A549 (cell line): Measurements from ENCODE around the gene ZNF43. TPM values are rescaled to one million over a fixed set of nuclear protein-coding genes. Genes with fewer than 3 reads are reported as not detected.
"Not testable (repeated sequence)": the region's sequence is repeated elsewhere in the genome, so short reads cannot be mapped to it uniquely, and the experiment has no call there.

ENCODE experiments used
- ATAC-seq, 2 experiments: fragments of 200-7000 bp in 1 of 2; fragments of >200 bp in 1 of 2; cut with Nextera tagmentation in 1 of 2; cut with Tn5 transposase in 1 of 2; 3 replicates each; pipeline versions ENCODE4 v1.8.0 to v1.9.1; 2018 to 2020; ENCODE audit warnings: mild to moderate bottlenecking in 1 of 2, moderate library complexity in 1 of 2
- CTCF ChIA-PET: fragments of 300-600 bp; sonication (Branson Sonifier 250); formaldehyde crosslinking; extraction: SDS; loops from one replicate; lab custom pipeline; 2021; ENCODE audit warnings: antibody characterized with exemption, inconsistent platforms; lab: Yijun Ruan, JAX
- POLR2A ChIA-PET: fragments of 350-600 bp; formaldehyde crosslinking; extraction: SDS; loops from one replicate; lab custom pipeline; 2021; ENCODE audit warnings: antibody characterized with exemption, inconsistent platforms; lab: Yijun Ruan, JAX
- DNase-seq, 2 experiments: peaks; one replicate each; pipeline versions ENCODE4 v3.0.0 to v3.0.0-alpha.2; 2011 to 2016; ENCODE audit warnings: low read depth in 1 of 2, low spot score in 1 of 2
- FAIRE-seq: peaks from 2 replicates; lab custom pipeline; 2011; peaks lifted over from hg19 to GRCh38; lab: Jason Lieb, UNC
- H3K27ac ChIP-seq, 2 experiments: fragments of >200 bp; sonication (Bioruptor Twin); formaldehyde crosslinking; 3 replicates each; pipeline ENCODE4 v1.5.1; 2016 to 2017
- H3K4me1 ChIP-seq: fragments of >200 bp; sonication (Bioruptor Twin); formaldehyde crosslinking; 3 replicates; pipeline ENCODE4 v1.6.1; 2016
- H3K4me2 ChIP-seq: fragments of >200 bp; sonication (Bioruptor Twin); formaldehyde crosslinking; 3 replicates; pipeline ENCODE4 v1.6.1; 2016
- H3K4me3 ChIP-seq: fragments of >200 bp; sonication (Bioruptor Twin); formaldehyde crosslinking; 3 replicates; pipeline ENCODE4 v1.5.1; 2016
- H3K9me3 ChIP-seq: fragments of >200 bp; sonication (Bioruptor Twin); formaldehyde crosslinking; 3 replicates; pipeline ENCODE4 v1.6.1; 2016
- BHLHE40 ChIP-seq: IDR thresholded peaks from 2 replicates; pipeline ENCODE4 v1.6.1; 2012; ENCODE audit warnings: low read depth, low read length, inconsistent platforms
- EHMT2 ChIP-seq: fragments of 200-600 bp; sonication (generic); IDR thresholded peaks from 2 replicates; pipeline ENCODE4 v1.6.1; 2016; ENCODE audit warnings: antibody characterized with exemption, low read depth, mild to moderate bottlenecking, moderate library complexity
- ESRRA ChIP-seq: fragments of 150-350 bp; IDR thresholded peaks from 2 replicates; pipeline ENCODE4 v1.6.1; 2014; ENCODE audit warnings: mild to moderate bottlenecking, low read length, borderline replicate concordance
- MAFK ChIP-seq: fragments of 450-650 bp; IDR thresholded peaks from 2 replicates; pipeline ENCODE4 v1.6.1; 2014; ENCODE audit not compliant: partially characterized antibody
- NFE2L2 ChIP-seq: fragments of 150-350 bp; conservative IDR thresholded peaks from 2 replicates; pipeline ENCODE4 v1.6.1; 2014; ENCODE audit warnings: low read length
- NPAS2 ChIP-seq: fragments of 250-450 bp; sonication (Bioruptor Pico); IDR thresholded peaks from 2 replicates; pipeline ENCODE4 v1.8.0; 2022; ENCODE audit warnings: mild to moderate bottlenecking, moderate library complexity, borderline replicate concordance
- RAD21 ChIP-seq, 2 experiments: fragments of >200 bp in 1 of 2; sonication (Bioruptor Twin) in 1 of 2; formaldehyde crosslinking in 1 of 2; IDR thresholded peaks in 1 of 2; conservative IDR thresholded peaks in 1 of 2; 2 replicates in 1 of 2; 3 replicates in 1 of 2; pipeline ENCODE4 v1.6.1; 2012 to 2018; ENCODE audit warnings: inconsistent platforms in 1 of 2
- TP53 ChIP-seq: fragments of 250-450 bp; sonication (Bioruptor Pico); IDR thresholded peaks from 2 replicates; pipeline ENCODE4 v1.5.0; 2021; ENCODE audit warnings: mild to moderate bottlenecking, moderate library complexity
- ZC3H11A ChIP-seq: fragments of 450-650 bp; IDR thresholded peaks from 2 replicates; pipeline ENCODE4 v1.6.1; 2014; ENCODE audit warnings: antibody characterized with exemption, mild to moderate bottlenecking
- WGBS: methylation state at CpG from one replicate; pipeline ENCODE4 v1.1.6; 2017; ENCODE audit errors: missing lambda C conversion rate; 5-methylcytosine and 5-hydroxymethylcytosine counted together
- polyA plus RNA-seq, 4 experiments: library from polyadenylated mRNA; depleted of rRNA in 3 of 4; stranded (reverse); fragments of >200 nt; fragmentation: RNase III in 1 of 4; extraction: RNeasy Plus Mini Kit Qiagen cat#74134 plus additional on column Dnase treatment in 1 of 4; gene quantifications; 2 replicates in 3 of 4; 3 replicates in 1 of 4; pipeline ENCODE4 v1.2.3, GENCODE V29; 2011 to 2017
- TF ChIP-seq, protein P1 (sequence below): fragments of 450-650 bp; IDR thresholded peaks from 2 replicates; pipeline ENCODE4 v1.6.1; 2014; ENCODE audit warnings: antibody characterized with exemption
- TF ChIP-seq, protein P2 (sequence below): fragments of >200 bp; sonication (Bioruptor Twin); formaldehyde crosslinking; IDR thresholded peaks from 2 replicates; pipeline ENCODE4 v1.6.1; 2016
- TF ChIP-seq, protein P3 (sequence below): fragments of 150-350 bp; IDR thresholded peaks from 2 replicates; pipeline ENCODE4 v1.6.1; 2014; ENCODE audit warnings: low read depth, mild to moderate bottlenecking, low read length
- TF ChIP-seq, protein P4 (sequence below): fragments of 200-600 bp; sonication (generic); IDR thresholded peaks from 2 replicates; pipeline ENCODE4 v1.6.1; 2016; ENCODE audit warnings: antibody characterized with exemption, mild to moderate bottlenecking, moderate library complexity
- TF ChIP-seq, protein P5 (sequence below): IDR thresholded peaks from 2 replicates; pipeline ENCODE4 v1.6.1; 2012; ENCODE audit warnings: low read depth, borderline replicate concordance

The ZNF43 gene
- polyA plus RNA-seq, 2 of the 4 experiments (the other 2 are of a cell fraction), result 9.6 to 10.0 TPM

DNA sequence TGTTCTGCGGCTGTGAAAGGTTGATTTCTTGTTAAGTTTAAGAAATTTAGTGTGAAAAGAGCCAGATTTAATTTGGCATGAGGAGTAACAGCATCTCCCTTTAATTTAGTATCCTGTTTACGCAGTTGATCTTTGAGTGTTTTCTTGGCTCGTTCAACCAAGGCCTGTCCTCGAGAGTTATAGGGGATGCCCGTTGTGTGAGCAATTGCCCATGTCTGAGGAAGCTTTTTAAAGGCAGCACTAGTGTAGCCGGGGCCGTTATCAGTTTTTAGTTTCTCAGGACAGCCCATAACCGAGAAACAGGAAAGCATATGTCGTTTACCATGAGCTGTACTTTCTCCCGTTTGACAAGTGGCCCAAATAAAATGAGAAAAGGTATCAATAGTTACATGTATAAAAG is 47.5 kb upstream of the ZNF43 start (continued):
- TF ChIP-seq BHLHE40 (no peak), TP53 (CRISPR knock-in tag) (no peak), ESRRA (no peak), NPAS2 (CRISPR knock-in tag) (no peak)
- TF ChIP-seq, protein P1, sequence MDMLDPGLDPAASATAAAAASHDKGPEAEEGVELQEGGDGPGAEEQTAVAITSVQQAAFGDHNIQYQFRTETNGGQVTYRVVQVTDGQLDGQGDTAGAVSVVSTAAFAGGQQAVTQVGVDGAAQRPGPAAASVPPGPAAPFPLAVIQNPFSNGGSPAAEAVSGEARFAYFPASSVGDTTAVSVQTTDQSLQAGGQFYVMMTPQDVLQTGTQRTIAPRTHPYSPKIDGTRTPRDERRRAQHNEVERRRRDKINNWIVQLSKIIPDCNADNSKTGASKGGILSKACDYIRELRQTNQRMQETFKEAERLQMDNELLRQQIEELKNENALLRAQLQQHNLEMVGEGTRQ, result no peak

DNA sequence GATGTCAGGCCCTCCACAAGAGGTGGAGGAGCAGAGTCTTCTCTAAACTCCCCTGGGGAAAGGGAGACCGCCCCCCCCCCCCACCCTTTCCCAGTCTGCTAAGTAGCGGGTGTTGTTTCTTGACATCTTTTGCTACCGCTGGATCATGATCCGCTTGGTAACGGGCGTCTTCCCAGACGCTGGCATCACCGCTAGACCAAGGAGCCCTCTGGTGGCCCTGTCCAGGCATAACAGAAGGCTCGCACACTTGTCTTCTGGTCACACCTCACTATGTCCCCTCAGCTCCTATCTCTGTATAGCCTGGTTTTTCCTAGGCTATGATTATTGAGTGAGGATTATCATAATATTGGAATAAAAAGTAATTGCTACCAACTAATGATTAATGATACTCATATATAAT is 44.8 kb upstream of the ZNF43 start:
- CTCF ChIA-PET, result not testable (repeated sequence)

DNA sequence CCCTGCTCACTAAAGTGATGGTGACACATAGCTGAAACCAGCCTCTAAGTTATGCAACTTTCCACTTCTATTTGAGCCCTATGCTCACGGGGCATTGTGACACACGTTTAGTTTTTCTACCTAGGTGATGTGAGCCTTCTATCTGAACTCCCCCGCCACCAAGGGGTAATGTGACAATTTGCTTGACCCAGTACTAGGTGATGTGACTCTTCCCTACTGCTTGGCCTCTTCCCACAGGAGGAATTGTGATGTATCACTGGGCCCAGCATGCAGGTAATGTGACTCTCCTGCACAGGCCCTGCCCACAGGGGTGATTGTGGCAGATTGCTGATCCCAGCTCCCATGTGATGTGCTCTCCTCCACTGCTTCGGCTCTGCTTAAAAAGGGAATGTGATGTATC is 42.7 kb upstream of the ZNF43 start:
- TF ChIP-seq, protein P2, sequence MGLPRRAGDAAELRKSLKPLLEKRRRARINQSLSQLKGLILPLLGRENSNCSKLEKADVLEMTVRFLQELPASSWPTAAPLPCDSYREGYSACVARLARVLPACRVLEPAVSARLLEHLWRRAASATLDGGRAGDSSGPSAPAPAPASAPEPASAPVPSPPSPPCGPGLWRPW, result no peak
- TF ChIP-seq, protein P3, sequence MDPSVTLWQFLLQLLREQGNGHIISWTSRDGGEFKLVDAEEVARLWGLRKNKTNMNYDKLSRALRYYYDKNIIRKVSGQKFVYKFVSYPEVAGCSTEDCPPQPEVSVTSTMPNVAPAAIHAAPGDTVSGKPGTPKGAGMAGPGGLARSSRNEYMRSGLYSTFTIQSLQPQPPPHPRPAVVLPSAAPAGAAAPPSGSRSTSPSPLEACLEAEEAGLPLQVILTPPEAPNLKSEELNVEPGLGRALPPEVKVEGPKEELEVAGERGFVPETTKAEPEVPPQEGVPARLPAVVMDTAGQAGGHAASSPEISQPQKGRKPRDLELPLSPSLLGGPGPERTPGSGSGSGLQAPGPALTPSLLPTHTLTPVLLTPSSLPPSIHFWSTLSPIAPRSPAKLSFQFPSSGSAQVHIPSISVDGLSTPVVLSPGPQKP, result no peak
- TF ChIP-seq ZC3H11A (no peak), NFE2L2 (no peak), MAFK (no peak), EHMT2 (no peak)
- TF ChIP-seq, all 56 proteins: peak for 0
- FAIRE-seq (no peak), DNase-seq (no peak), ATAC-seq (no peak)
- H3K4me2 ChIP-seq, result no peak overlapping the region
- WGBS, result 0% methylated on average over 4 of the region's 4 CpGs
- H3K27ac ChIP-seq, result no peak overlapping the region
- ChIA-PET CTCF (no interaction called here), POLR2A (no interaction called here)
- peaks cover 25% of the 10 kb centered on the region; the same call in 2 of the 3 replicates for H3K9me3 ChIP-seq
- no peaks in the 10 kb centered on the region for H3K4me1 ChIP-seq
- H3K4me3 ChIP-seq, result no peak overlapping the region

More for the DNA sequence above, 44.8 kb upstream of the ZNF43 start:
- peak in 1 of 2 experiments; percentile 5 for DNase-seq
- H3K9me3 ChIP-seq, result peaks cover 23% of the 10 kb centered on the region; the same call in 2 of the 3 replicates
- H3K4me1 ChIP-seq, H3K4me3 ChIP-seq, FAIRE-seq, ATAC-seq, H3K27ac ChIP-seq, POLR2A ChIA-PET, H3K4me2 ChIP-seq: not testable (repeated sequence)
- WGBS, result 23% methylated on average over 7 of the region's 9 CpGs
- peak in 1 of 2 experiments; percentile 36; a peak in 2 of 5 replicates for TF ChIP-seq RAD21 (conservative IDR thresholded peaks at IDR 0.05 in 1 of 2, IDR thresholded peaks at IDR 0.05 in 1 of 2)

DNA sequence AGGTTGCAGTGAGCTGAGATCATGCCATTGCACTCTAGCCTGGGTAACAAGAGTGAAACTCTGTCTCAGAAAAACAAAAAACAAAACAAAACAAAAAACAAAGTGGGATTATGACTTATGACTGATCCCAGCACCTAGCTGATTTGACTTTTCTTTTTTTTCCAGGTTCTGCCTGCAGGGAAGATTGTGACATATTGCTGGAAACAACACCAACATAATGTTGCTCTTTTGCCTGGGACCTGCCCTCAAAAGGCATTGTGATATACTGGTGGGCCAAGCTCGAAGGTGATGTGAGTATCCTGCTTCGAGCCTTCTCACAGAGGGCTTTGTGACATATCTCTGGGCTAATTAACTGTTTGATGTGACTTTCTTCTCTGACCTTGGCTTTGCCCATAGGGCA is 42.0 kb upstream of the ZNF43 start:
- Histone ChIP-seq H3K4me1 (no peaks in the 10 kb centered on the region), H3K4me3 (no peak overlapping the region), H3K4me2 (no peak overlapping the region), H3K27ac (no peak overlapping the region), H3K9me3 (peaks cover 22% of the 10 kb centered on the region; the same call in 2 of the 3 replicates)
- FAIRE-seq, result no peak
- ChIA-PET CTCF (no interaction called here), POLR2A (no interaction called here)
- DNase-seq, result no peak
- TF ChIP-seq, protein P4, sequence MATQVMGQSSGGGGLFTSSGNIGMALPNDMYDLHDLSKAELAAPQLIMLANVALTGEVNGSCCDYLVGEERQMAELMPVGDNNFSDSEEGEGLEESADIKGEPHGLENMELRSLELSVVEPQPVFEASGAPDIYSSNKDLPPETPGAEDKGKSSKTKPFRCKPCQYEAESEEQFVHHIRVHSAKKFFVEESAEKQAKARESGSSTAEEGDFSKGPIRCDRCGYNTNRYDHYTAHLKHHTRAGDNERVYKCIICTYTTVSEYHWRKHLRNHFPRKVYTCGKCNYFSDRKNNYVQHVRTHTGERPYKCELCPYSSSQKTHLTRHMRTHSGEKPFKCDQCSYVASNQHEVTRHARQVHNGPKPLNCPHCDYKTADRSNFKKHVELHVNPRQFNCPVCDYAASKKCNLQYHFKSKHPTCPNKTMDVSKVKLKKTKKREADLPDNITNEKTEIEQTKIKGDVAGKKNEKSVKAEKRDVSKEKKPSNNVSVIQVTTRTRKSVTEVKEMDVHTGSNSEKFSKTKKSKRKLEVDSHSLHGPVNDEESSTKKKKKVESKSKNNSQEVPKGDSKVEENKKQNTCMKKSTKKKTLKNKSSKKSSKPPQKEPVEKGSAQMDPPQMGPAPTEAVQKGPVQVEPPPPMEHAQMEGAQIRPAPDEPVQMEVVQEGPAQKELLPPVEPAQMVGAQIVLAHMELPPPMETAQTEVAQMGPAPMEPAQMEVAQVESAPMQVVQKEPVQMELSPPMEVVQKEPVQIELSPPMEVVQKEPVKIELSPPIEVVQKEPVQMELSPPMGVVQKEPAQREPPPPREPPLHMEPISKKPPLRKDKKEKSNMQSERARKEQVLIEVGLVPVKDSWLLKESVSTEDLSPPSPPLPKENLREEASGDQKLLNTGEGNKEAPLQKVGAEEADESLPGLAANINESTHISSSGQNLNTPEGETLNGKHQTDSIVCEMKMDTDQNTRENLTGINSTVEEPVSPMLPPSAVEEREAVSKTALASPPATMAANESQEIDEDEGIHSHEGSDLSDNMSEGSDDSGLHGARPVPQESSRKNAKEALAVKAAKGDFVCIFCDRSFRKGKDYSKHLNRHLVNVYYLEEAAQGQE, result no peak
- TF ChIP-seq, protein P5, sequence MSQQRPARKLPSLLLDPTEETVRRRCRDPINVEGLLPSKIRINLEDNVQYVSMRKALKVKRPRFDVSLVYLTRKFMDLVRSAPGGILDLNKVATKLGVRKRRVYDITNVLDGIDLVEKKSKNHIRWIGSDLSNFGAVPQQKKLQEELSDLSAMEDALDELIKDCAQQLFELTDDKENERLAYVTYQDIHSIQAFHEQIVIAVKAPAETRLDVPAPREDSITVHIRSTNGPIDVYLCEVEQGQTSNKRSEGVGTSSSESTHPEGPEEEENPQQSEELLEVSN, result no peak
- 0% methylated on average over 2 of the region's 2 CpGs for WGBS
- no peak for ATAC-seq

DNA sequence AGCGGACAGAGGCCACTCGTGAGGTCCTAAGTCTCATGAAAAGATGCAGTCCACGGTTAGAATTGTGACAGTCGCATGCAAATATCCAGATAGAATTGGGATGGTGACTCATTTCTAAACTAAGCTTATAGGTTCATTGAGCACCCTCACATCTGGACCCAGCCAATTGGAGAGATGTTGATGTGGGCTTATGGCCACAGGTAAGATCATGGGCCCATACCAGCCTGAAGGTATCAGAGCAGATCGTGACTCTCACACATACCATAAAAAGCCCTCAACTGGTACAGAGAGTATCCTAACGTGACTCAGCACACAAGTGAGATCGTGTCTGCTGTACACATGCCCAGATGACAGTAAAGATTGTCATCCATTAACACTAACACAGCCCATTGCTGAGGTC is 40.6 kb upstream of the ZNF43 start:
- ATAC-seq, DNase-seq, H3K27ac ChIP-seq, H3K4me2 ChIP-seq, CTCF ChIA-PET, FAIRE-seq, H3K4me3 ChIP-seq, H3K4me1 ChIP-seq, POLR2A ChIA-PET: not testable (repeated sequence)
- 32% methylated on average over 6 of the region's 7 CpGs for WGBS
- H3K9me3 ChIP-seq, result peaks cover 22% of the 10 kb centered on the region; the same call in 2 of the 3 replicates
